Activated CD4-positive, CD25-positive, alpha-beta regulatory T cell (primary cell): ENCODE results near the gene RGMA.
A peak's percentile ranks its signal among the peaks of the same experiment; 100 is the strongest.
"Not testable (repeated sequence)": the region's sequence is repeated elsewhere in the genome, so short reads cannot be mapped to it uniquely, and the experiment has no call there.

ENCODE experiments used
- DNase-seq, 4 experiments: peaks; one replicate each; lab custom pipeline; 2025; lab: John Stamatoyannopoulos, UW

Gene RGMA

GRCh38 chr15:93048426-93048721 lies 40.6 kb downstream of the RGMA start:
- no peak for DNase-seq

- DNase-seq, result no peak
These were observed 41.2 kb downstream of the RGMA start for GRCh38 chr15:93047621-93048425.

GRCh38 chr15:93046721-93047120 lies 42.3 kb downstream of the RGMA start:
- no peak for DNase-seq

GRCh38 chr15:93046120-93046519 lies 42.9 kb downstream of the RGMA start:
- no peak for DNase-seq

GRCh38 chr15:93045191-93045785 lies 43.7 kb downstream of the RGMA start:
- no peak for DNase-seq

- no peak for DNase-seq
These were observed 44.5 kb downstream of the RGMA start for GRCh38 chr15:93044301-93045190.

GRCh38 chr15:93043621-93044300 lies 45.2 kb downstream of the RGMA start:
- DNase-seq, result no peak

- no peak for DNase-seq
These were observed 46.2 kb downstream of the RGMA start for GRCh38 chr15:93042691-93043378.

GRCh38 chr15:93042211-93042610 lies 46.8 kb downstream of the RGMA start:
- no peak for DNase-seq

- DNase-seq, result no peak
These were observed 47.9 kb downstream of the RGMA start for GRCh38 chr15:93041159-93041547.

- no peak for DNase-seq
These were observed 48.5 kb downstream of the RGMA start for GRCh38 chr15:93040288-93041158.

- not testable (repeated sequence) for DNase-seq
These were observed 49.3 kb downstream of the RGMA start for GRCh38 chr15:93039562-93040287.

GRCh38 chr15:93037820-93038705 lies 50.9 kb downstream of the RGMA start:
- no peak for DNase-seq

GRCh38 chr15:93036951-93037819 lies 51.8 kb downstream of the RGMA start:
- no peak for DNase-seq

- peak in 1 of 4 experiments; percentile 7 for DNase-seq
These were observed 52.8 kb downstream of the RGMA start for GRCh38 chr15:93035953-93036810.

- no peak for DNase-seq
These were observed 53.7 kb downstream of the RGMA start for GRCh38 chr15:93035092-93035915.
